SK-N-DZ (cell line): ENCODE data around the gene NMRK2.

Experiments used
- DNase-seq: peaks from one replicate; pipeline ENCODE4 v3.0.0-alpha.2; 2015; ENCODE audit warnings: low spot score
- small RNA-seq, 2 experiments: library from RNA; depleted of rRNA; stranded (forward); fragments of <200 nt; gene quantifications; one replicate each; pipeline ENCODE3, GENCODE V24; 2014

NMRK2 gene

DNA sequence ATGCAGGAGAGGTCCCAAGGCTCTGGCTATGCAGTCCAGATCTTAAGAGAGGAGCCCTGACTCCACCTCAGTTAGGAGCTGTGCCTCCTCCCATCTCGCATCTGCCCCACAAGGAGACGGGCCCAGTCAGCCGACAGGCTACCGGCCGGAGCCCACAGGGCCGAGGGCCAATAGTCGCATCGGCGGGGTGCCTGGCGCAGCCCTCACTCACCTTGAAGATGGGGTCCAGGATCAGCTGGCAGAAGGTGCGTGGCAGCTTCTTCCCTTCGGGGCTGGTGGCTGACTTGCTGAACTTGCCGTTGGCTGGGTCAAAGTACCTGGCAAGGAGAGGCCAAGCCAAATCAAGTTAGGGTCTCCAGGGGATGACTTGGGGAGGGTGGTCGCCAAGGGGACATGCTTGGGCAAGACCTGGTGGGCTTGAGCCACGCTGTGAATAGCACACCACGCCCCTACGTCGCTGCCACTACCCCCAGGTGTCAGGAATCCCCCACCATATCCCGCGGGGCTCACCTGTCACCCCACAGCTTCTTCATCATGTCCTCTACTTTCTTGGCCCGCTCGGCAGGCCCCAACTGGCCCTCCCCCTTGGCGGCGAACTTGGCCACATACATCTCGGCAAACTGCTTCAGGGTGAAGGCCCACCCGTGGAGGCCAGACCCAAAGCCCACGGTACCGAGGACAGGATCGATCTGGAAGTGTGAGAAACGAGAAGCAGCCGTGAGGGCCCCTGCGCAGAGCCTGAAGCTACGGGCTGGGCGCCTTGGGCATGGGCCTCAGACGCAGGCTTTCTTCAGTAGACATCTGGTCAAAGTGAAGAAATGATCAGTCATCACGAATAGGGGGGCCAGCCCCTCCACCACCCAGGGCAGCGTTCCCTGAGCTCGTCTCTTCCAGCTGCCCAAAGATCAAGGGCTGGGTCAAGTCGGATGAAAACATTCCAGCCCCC is 49.1 kb downstream of the NMRK2 start:
- no peak for DNase-seq

DNA sequence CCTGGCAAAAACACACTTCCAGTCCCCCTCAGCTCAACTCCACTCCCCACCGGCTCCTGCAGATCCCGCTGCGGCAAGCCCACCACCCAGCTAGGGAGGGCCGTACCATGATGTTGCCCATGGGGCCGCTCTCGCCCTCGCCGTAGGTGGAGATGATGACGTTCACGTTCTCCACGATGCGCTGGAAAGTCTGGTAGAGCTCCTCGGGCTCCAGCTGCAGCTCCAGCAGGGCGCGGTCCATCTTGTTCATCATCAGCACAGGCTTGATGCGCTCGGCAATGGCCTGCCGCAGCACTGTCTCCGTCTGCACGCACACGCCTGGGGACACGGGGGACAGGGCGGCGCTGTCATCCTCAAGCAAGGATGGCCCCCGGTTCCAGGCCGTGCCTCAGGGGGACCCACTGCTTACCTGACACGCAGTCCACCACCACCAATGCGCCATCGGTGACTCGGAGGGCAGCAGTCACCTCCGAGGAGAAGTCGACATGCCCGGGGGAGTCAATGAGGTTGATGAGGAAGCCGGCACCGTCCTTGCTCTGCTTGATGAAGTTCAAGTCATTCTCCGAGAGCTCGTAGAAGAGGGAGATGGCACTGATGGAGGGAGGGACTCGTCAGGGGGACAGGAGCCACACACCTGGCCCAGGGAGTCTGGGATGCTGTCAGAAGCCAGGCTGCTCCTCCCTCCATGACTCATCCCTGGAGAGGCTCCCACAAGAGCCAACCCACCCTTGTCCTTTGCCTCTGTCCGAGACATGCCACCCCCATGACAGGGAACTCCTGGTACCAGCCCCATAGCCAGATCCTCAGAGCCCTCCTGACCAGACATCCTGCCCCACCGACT is 50.1 kb downstream of the NMRK2 start:
- no peak for DNase-seq

DNA sequence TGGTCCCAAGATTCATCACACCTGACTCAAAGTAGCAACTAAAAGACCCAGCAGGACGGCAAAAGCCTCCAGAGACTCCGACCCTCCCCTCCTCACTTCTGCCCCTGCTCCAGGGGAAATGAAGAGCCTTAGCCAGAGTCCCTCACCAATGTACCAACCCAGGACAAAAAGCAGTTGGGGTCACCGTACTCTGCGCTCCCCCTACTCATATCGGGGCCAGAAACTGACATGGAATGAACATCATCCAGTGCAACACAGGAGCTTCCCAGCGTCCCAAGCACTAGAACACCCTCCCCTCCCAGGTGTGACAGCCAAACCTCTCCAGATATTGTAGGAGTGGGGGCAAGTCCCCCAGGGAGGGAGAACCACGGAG is 50.7 kb downstream of the NMRK2 start:
- DNase-seq, result no peak

DNA sequence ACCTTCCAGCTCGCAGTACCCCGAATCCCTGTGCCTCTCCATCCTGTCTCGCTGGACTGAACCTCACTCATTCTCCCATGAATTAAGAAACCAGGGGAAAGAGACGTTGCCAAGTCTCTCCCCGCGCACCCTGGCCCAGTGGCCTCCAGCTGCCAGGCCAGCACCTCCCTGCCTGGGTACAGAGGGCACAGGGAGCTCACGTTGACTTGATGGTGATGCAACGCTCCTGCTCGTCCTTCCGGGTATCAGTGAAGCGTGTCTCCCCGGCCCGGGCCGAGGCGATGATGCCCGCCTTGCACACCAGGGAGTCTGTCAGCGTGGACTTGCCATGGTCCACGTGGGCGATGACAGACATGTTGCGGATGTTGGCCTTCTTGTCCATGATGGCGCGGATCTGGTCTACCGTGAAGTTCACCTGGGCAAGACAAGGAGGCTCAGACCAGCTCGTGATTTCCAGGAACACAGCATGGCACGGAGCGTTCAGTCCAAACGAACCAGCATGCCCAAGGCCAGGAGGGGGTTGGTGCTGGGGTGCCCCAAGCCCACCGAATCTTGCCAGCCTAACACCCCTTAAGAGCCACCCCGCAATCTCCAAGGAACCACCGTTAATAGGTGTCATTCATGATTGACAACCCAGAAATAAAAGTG is 51.2 kb downstream of the NMRK2 start:
- DNase-seq, result no peak

DNA sequence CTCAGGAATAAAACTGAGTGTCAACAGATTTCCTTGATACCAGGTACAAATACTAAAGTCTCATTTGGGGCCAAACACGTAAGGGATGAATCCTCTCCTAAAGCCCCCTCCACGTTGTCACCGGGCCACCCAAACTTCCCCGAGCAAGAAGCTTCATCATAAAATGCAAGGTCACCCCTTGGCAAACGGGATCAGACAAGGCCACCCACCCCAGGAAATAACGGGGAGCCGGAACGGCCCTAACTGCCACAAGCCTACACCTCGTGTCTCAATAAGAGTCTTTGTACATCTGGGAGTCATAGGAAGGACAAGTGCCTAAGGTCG is 51.7 kb downstream of the NMRK2 start:
- no peak for DNase-seq

DNA sequence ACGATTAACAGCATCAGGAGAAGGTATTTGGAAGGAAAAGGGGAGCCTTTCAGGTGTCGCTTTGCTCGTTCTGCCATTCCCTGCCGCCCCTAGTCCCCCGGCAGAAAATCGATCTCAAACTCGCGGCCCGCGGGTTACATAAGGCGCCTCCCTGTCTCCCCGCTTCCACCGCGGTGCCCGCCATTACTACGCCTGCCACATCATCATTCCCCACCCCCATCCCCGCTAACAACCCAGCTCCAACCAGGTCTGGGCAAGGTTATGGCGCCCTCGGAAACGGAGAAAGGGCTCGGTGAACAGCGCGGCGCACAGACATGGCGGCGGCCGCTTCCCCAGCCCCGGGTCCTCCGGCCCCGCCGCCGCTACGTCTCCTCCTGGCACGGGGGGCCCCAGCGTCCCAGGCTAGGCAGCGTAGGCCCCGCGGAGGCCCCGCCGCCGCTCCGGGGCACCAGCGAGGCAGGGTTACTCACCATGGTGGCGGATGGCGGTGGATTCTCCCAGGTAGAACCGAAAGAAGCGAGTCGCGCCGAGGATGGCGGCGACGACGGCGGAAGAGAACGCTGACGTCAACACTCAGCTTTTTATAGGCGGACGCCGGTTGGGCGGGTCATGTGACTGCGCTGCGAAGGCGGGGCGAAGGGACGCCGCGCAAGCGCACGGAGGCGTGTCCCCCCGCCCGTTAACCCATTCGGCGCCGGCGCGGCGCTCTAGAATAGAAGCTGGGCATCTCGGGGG is 52.2 kb downstream of the NMRK2 start, which contains the start of gene EEF2:
TSS of gene EEF2 (minus strand) at position 556 of the 735 bp plus-strand sequence. CDS start at position 473, 83 bp downstream.
- DNase-seq, result peak; percentile 84

DNA sequence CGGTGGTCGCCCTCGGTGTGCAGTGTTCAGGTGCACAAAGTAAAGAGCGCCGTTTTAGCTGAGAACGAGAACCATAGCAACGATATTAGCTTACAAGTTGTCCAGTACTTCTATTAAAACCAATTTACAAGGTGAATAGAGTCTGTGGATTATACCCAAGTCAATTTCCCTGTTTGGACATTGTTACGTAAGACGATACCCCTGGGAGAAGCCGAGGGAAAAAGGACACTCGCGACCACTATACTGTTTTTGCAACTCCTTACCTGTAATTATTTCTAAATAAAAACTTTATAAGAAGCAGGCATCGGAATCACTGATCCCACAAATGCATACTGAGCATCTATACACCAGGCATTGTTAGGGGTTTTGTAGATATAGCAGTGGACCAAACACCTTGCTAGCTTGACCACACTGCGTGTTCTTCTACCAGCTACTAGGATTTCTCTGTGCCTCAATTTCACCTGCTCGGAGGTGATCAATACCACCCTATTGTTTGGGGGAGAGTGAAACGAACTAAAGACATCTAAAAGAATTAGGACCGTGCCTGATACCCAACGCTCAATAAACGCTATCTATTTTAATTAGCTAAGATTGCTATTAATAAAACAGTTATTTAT is 52.9 kb downstream of the NMRK2 start:
- no peak for DNase-seq

DNA sequence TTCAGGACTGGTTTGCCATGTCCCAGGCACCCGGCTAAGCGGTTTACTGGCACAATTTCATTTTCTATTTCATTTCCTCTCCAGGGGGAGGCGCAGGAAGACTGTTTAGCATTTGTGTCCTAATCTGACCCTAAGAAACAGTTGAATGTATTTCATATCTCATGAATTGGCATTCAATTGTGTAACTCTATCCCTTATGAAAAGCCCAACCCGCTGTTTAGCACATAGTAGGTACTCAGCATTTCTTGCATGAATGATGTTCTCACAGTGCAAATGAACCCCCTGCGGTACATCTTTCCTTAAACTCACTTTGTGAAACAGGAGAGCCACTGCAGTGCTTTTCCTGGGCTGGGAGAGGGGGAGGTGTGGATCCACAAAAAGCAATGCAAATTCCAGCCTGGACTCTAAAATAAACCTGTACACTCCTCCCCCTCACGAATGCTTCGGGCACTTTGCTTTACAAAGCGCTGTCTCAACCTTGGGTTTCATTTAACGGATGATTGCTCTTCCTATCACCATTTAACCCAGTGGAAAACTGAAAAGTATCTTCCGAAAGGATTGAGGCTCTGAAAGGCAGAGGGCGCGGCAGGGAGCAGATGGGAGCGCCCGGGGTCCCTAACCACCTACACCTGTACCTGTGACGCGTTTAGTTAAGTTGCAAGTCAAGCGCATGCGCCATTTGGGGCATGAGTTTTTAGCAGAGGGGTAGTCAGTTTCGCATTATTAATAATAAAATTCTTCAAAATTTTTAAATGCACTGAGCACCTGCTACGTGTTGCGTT is 53.6 kb downstream of the NMRK2 start:
- DNase-seq, result peak; percentile 76

DNA sequence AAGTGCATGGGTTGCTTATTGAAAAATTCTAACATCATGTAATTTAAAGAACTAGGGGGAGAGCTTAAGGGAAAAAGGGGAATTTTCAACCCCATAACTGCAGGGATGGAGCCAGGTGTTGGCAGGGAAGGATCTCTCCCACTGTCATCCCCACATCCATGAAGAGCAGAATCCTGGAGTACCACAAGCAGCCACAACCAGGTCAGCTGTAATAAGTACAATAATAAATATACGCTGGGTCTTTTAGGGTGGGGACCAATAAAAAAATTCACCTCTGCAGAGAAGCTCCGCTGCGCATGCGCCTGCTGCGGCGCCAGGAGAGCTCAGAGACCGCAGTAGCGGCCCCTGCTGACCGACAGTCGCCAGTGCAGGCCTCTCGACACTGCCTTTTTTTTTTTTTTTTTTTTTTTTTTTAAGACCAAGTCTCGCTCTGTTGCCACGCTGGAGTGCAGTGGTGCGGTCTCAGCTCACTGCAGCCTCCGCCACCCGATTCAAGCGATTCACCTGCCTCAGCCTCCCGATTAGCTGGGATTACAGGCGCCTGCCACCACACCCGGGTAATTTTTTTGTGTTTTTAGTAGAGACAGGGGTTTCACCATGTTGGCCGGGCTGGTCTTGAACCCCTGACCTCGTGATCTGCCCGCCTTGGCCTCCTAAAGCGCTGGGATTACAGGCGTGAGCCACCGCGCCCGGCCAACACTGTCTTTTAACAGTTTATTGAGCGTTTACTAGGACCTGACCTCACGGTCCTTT is 54.9 kb downstream of the NMRK2 start:
- peak; percentile 85 for DNase-seq

DNA sequence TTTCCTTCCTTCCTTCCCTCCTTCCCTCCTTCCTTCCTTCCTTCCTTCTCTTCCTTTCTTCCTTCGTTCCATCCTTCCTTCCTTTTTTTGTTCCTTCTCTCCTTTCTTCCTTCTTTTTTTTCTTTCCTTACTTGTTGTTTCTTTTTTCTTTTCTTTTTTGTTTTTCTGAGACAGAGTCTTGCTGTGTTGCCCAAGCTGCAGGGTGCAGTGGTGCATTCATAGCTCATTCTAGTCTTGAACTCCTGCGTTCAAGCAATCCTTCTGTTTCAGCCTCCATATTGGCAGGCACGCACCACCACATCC is 57.9 kb downstream of the NMRK2 start:
- DNase-seq, result no peak

Small RNAs within 50 kb of the gene (small RNA-seq; reads per million reads assigned to genes)
- 0 reads per million in 2 experiments for gene RN7SL202P
- gene SNORD37, result 0.71 to 61.5 reads per million in 2 experiments
